ENCODE results near the gene LEFTY1. TPM values are rescaled to one million over a fixed set of nuclear protein-coding genes. Genes with fewer than 3 reads are reported as not detected.

LEFTY1 gene
- total RNA-seq, 1 experiment from 2014 or later = 0.64 TPM

GRCh38 chr1:225917101-225917500, 28.2 kb upstream of the LEFTY1 start:
- Histone ChIP-seq H3K79me2 (ENCODE audit: insufficient read depth, low read length) (peaks cover 6% of the 10 kb centered on the region; the same call in 1 of the 2 replicates), H3K4me2 (ENCODE audit: low read length) (no peak overlapping the region), H2AFZ (ENCODE audit: low read depth, low read length, poor library complexity, severe bottlenecking) (no peak overlapping the region), H3K36me3 (ENCODE audit: control insufficient read depth in 1 of 2, insufficient read depth in 2 of 2, low read length in 2 of 2) (peaks cover 16 to 25% of the 10 kb centered on the region in 2 experiments), H3K4me3 (replicated peaks in 1 of 2; ENCODE audit: low read depth in 1 of 2, low read length in 2 of 2) (no peak overlapping the region), H3K27ac (ENCODE audit: low read depth, low read length) (no peak overlapping the region), H3K9me3 (ENCODE audit: control insufficient read depth in 1 of 2, insufficient read depth in 1 of 2, low read depth in 1 of 2, low read length in 2 of 2) (no peaks in the 10 kb centered on the region), H3K27me3 (ENCODE audit: insufficient read depth, low read length) (no peaks in the 10 kb centered on the region), H3K4me1 (ENCODE audit: control insufficient read depth in 1 of 2, insufficient read depth in 2 of 2, low read length in 2 of 2) (no peaks in the 10 kb centered on the region), H3K9me2 (ENCODE audit: insufficient read depth) (no peaks in the 10 kb centered on the region), H3K9ac (ENCODE audit: low read length) (no peak overlapping the region), H4K20me1 (ENCODE audit: insufficient read depth) (no peaks in the 10 kb centered on the region)
- ChIA-PET RAD21 (ENCODE audit: low non-redundant PET in 1 of 2, low total read pairs in 2 of 2, uncharacterized antibody in 2 of 2, unreplicated experiment in 2 of 2) (no interaction called here), CTCF (no interaction called here), POLR2A (no interaction called here)
- TF ChIP-seq CTCF (IDR thresholded peaks at IDR 0.05 in 2 of 3, conservative IDR thresholded peaks at IDR 0.05 in 1 of 3; ENCODE audit: borderline replicate concordance in 1 of 3, insufficient read depth in 1 of 3, low read depth in 2 of 3, low read length in 2 of 3) = no peak
- no peak for TF ChIP-seq POLR2AphosphoS5 (IDR thresholded peaks at IDR 0.05; ENCODE audit: low read depth, low read length)
- no peak for TF ChIP-seq TCF7L2 (IDR thresholded peaks at IDR 0.05; ENCODE audit: borderline replicate concordance, extremely low read depth, insufficient read depth, insufficient read length)
- no peak for TF ChIP-seq SRF (IDR thresholded peaks at IDR 0.05; ENCODE audit: low read depth)
- no peak for TF ChIP-seq EGR1 (IDR thresholded peaks at IDR 0.05; ENCODE audit: low read depth)
- TF ChIP-seq YY1 (IDR thresholded peaks at IDR 0.05; ENCODE audit: extremely low read depth, insufficient replicate concordance, low read depth, low read length) = no peak
- no peak for TF ChIP-seq SP1 (IDR thresholded peaks at IDR 0.05; ENCODE audit: low read depth)
- TF ChIP-seq CEBPB (IDR thresholded peaks at IDR 0.05; ENCODE audit: low read depth) = no peak
- no peak for TF ChIP-seq ZNF274 (IDR thresholded peaks at IDR 0.05; ENCODE audit: low read depth, low read length)
- TF ChIP-seq FOSL1 (IDR thresholded peaks at IDR 0.05; ENCODE audit: low read depth) = no peak
- TF ChIP-seq ATF3 (IDR thresholded peaks at IDR 0.05) = no peak
- no peak for TF ChIP-seq SIN3A (IDR thresholded peaks at IDR 0.05; ENCODE audit: low read depth)
- no peak for TF ChIP-seq ELF1 (IDR thresholded peaks at IDR 0.05; ENCODE audit: borderline replicate concordance, low read depth)
- TF ChIP-seq CBX3 (IDR thresholded peaks at IDR 0.05; ENCODE audit: low read depth) = no peak
- no peak for TF ChIP-seq EZH2 (IDR thresholded peaks at IDR 0.05)
- no peak for TF ChIP-seq POLR2A (IDR thresholded peaks at IDR 0.05; ENCODE audit: borderline replicate concordance, extremely low read depth, insufficient read depth, insufficient read length)
- no peak for TF ChIP-seq ZBTB33 (IDR thresholded peaks at IDR 0.05; ENCODE audit: extremely low read depth, insufficient replicate concordance, low read length)
- TF ChIP-seq JUND (IDR thresholded peaks at IDR 0.05) = no peak
- TF ChIP-seq RAD21 (IDR thresholded peaks at IDR 0.05; ENCODE audit: low read depth) = no peak
- no TSS peak for BruUV-seq (replicated peaks)
- DNase-seq (ENCODE audit: low read depth, low spot score) (no peak), ATAC-seq (no peak)
- intact Hi-C loops (cut with micrococcal nuclease) = no loop called here

All from HCT116 (cell line).